Subcutaneous abdominal adipose tissue (tissue), 5 donors: Measurements from ENCODE around the gene NCAPD2.

Experiments used
- H3K27ac ChIP-seq: one replicate; pipeline ENCODE4 v1.7.0; 2013; ENCODE audit warnings: low read depth, mild to moderate bottlenecking, inconsistent platforms, low read length, moderate library complexity
- H3K27me3 ChIP-seq, 5 donors: one replicate each; pipeline ENCODE4 v1.7.0; 2013; ENCODE audit warnings: low read length in 5 of 5, inconsistent platforms in 1 of 5; ENCODE audit not compliant: control insufficient read depth in 5 of 5, insufficient read depth in 4 of 5
- H3K36me3 ChIP-seq, 5 donors: one replicate each; pipeline ENCODE4 v1.7.0; 2013; ENCODE audit warnings: low read length in 5 of 5; ENCODE audit not compliant: control insufficient read depth in 5 of 5, insufficient read depth in 5 of 5
- H3K4me1 ChIP-seq, 5 donors: one replicate each; pipeline ENCODE4 v1.7.0; 2013; ENCODE audit warnings: low read length in 5 of 5, mild to moderate bottlenecking in 3 of 5, moderate library complexity in 1 of 5; ENCODE audit not compliant: control insufficient read depth in 5 of 5, insufficient read depth in 5 of 5
- H3K4me3 ChIP-seq, 5 donors: one replicate each; pipeline ENCODE4 v1.7.0; 2013; ENCODE audit warnings: low read length in 5 of 5, low read depth in 1 of 5
- H3K9ac ChIP-seq, 5 donors: one replicate each; pipeline ENCODE4 v1.7.0; 2013; ENCODE audit warnings: low read length in 5 of 5, mild to moderate bottlenecking in 4 of 5, moderate library complexity in 3 of 5
- H3K9me3 ChIP-seq, 5 donors: one replicate each; pipeline ENCODE4 v1.7.0; 2013; ENCODE audit warnings: low read length in 5 of 5; ENCODE audit not compliant: control insufficient read depth in 5 of 5
- donor health status: healthy.
- donor health status: healthy.
- donor health status: healthy.
- donor health status: healthy.
- donor health status: healthy.

Gene NCAPD2

GRCh38 chr12:6569312-6569711, 75.4 kb downstream of the NCAPD2 start:
- no peak overlapping the region for H3K9ac ChIP-seq
- peaks cover 20 to 59% (median 52%) of the 10 kb centered on the region in 5 donors for H3K36me3 ChIP-seq
- peak overlapping the region; percentile 69 for H3K27ac ChIP-seq

GRCh38 chr12:6569786-6570185, 75.9 kb downstream of the NCAPD2 start:
- Histone ChIP-seq H3K4me1 (peaks cover 2 to 26% (median 20%) of the 10 kb centered on the region in 5 donors), H3K9me3 (no peaks in the 10 kb centered on the region), H3K27ac (no peak overlapping the region), H3K4me3 (no peak overlapping the region), H3K27me3 (no peaks in the 10 kb centered on the region), H3K9ac (no peak overlapping the region), H3K36me3 (peaks cover 21 to 62% (median 55%) of the 10 kb centered on the region in 5 donors)

More at GRCh38 chr12:6569312-6569711, 75.4 kb downstream of the NCAPD2 start:
- H3K9me3 ChIP-seq = no peaks in the 10 kb centered on the region
- peaks cover 2 to 26% (median 20%) of the 10 kb centered on the region in 5 donors for H3K4me1 ChIP-seq
- H3K27me3 ChIP-seq = no peaks in the 10 kb centered on the region
- no peak overlapping the region for H3K4me3 ChIP-seq

DNA sequence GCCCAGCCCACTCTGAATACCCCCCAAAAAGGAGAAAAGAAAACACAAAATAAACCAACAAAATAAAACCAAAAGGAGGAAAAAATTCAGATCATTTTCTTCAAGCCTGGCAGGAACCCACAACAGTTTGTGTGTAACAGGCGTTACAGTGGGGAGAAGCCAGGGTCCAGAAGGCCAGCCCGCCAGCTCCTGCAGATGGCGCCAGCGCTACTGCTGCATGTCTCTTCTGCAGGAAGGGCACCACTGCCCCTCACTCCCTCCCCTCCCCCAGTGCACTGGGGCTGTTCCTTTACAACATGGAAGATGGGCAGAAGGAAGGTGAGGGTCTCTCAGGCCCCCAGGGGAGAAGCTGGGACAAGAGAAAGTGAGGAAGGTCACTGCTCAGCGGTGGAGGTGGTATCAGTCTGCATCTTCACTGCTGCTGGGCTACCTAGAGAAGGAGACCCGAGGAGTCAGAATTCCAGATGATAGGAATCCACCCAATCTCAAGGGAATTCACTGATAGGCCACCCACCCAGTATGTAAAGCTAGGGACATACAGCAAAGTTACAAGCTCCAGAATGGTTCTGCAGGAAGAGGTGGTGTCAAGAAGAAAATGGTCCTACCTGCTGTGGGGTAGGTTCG, 76.5 kb downstream of the NCAPD2 start:
- peaks cover 21 to 67% (median 59%) of the 10 kb centered on the region in 5 donors for H3K36me3 ChIP-seq
- H3K9ac ChIP-seq = no peak overlapping the region
- no peaks in the 10 kb centered on the region for H3K27me3 ChIP-seq

GRCh38 chr12:6573001-6573400, 79.1 kb downstream of the NCAPD2 start:
- Histone ChIP-seq H3K36me3 (peaks cover 30 to 84% (median 77%) of the 10 kb centered on the region in 5 donors), H3K9ac (no peak overlapping the region), H3K4me3 (no peak overlapping the region), H3K9me3 (no peaks in the 10 kb centered on the region), H3K27me3 (no peaks in the 10 kb centered on the region), H3K27ac (no peak overlapping the region), H3K4me1 (peaks cover 0 to 14% (median 7%) of the 10 kb centered on the region in 5 donors)

More for the DNA sequence above, 76.5 kb downstream of the NCAPD2 start:
- no peaks in the 10 kb centered on the region for H3K9me3 ChIP-seq
- no peak overlapping the region for H3K27ac ChIP-seq
- H3K4me3 ChIP-seq = no peak overlapping the region
- peaks cover 2 to 26% (median 20%) of the 10 kb centered on the region in 5 donors for H3K4me1 ChIP-seq

- Histone ChIP-seq H3K4me1 (no peaks in the 10 kb centered on the region), H3K27me3 (no peaks in the 10 kb centered on the region), H3K27ac (no peak overlapping the region), H3K4me3 (no peak overlapping the region), H3K9ac (no peak overlapping the region), H3K9me3 (no peaks in the 10 kb centered on the region), H3K36me3 (peaks cover 38 to 98% (median 81%) of the 10 kb centered on the region in 5 donors)
Observed at GRCh38 chr12:6574576-6575295, 80.8 kb downstream of the NCAPD2 start.

DNA sequence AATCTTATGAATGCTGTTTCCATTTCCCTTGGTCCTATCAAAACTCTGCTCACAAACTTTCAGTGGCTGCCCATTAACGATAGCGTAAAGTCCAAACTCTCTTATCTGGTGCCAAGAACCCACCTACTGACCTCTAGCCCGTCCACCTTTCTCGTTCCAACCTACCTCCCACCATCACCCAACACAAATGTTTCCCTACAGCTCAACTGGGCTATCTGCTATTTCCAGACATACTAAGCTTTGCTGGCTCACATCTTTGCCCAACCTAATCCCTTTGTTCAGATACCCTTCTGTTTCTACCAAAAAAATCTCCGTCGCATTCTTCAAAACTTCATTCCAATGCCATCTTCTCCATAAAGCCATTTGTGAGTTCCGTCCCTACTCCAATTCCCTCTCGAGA, 81.7 kb downstream of the NCAPD2 start:
- H3K9me3 ChIP-seq = no peaks in the 10 kb centered on the region
- H3K27me3 ChIP-seq = no peaks in the 10 kb centered on the region
- H3K9ac ChIP-seq = no peak overlapping the region
- H3K4me3 ChIP-seq = no peak overlapping the region
- peaks cover 38 to 97% (median 80%) of the 10 kb centered on the region in 5 donors for H3K36me3 ChIP-seq
- no peak overlapping the region for H3K27ac ChIP-seq
- H3K4me1 ChIP-seq = no peaks in the 10 kb centered on the region
